PC-3 (cell line): Measurements from ENCODE around the gene BDKRB1. TPM values are rescaled to one million over a fixed set of nuclear protein-coding genes. Genes with fewer than 3 reads are reported as not detected.

Experiments
- ATAC-seq: fragments of 200-7000 bp; cut with Tn5 transposase; 2 replicates; pipeline ENCODE4 v1.9.1; 2020; ENCODE audit warnings: mild to moderate bottlenecking, moderate library complexity
- BruUV-seq: library from RNA; stranded (reverse); fragments of 400-500 nt; replicated peaks from 2 replicates; lab custom pipeline; 2021; lab: Mats Ljungman, UMichigan
- CTCF ChIA-PET: fragments of 300-600 bp; sonication (Branson Sonifier 250); formaldehyde crosslinking; loops from one replicate; lab custom pipeline; 2022; ENCODE audit warnings: antibody characterized with exemption; lab: Charles Lee
- POLR2A ChIA-PET: fragments of 300-600 bp; sonication (Branson Sonifier 250); formaldehyde crosslinking; loops from one replicate; lab custom pipeline; 2022; ENCODE audit warnings: antibody characterized with exemption; ENCODE audit not compliant: unreplicated experiment; lab: Charles Lee
- DNase-seq: peaks from one replicate; pipeline ENCODE4 v3.0.0-alpha.2; 2015
- H2AFZ ChIP-seq: fragments of 300-600 bp; sonication (generic); 2 replicates; pipeline ENCODE4 v1.6.0; 2016; ENCODE audit warnings: antibody characterized with exemption, low read length
- H3F3A ChIP-seq: fragments of 300-600 bp; sonication (generic); one replicate; pipeline ENCODE4 v1.6.0; 2017; ENCODE audit warnings: antibody characterized with exemption, low read length, control low read depth, mild to moderate bottlenecking; ENCODE audit not compliant: unreplicated experiment
- H3K27ac ChIP-seq: fragments of 300-600 bp; sonication (generic); 2 replicates; pipeline ENCODE4 v1.5.1; 2016; ENCODE audit warnings: mild to moderate bottlenecking, low read length
- H3K27me3 ChIP-seq: fragments of 300-600 bp; sonication (generic); 2 replicates; pipeline ENCODE4 v1.6.1; 2016; ENCODE audit warnings: low read length, mixed read lengths
- H3K36me3 ChIP-seq: fragments of 300-600 bp; sonication (generic); 2 replicates; pipeline ENCODE4 v1.6.1; 2016; ENCODE audit warnings: low read depth, mixed run types, low read length, mixed read lengths
- H3K4me1 ChIP-seq: fragments of 300-600 bp; sonication (generic); 2 replicates; pipeline ENCODE4 v1.5.1; 2016; ENCODE audit warnings: low read length; ENCODE audit not compliant: insufficient read depth
- H3K4me2 ChIP-seq: fragments of 300-600 bp; sonication (generic); 2 replicates; pipeline ENCODE4 v1.6.0; 2016; ENCODE audit warnings: low read length
- H3K4me3 ChIP-seq: fragments of 300-600 bp; sonication (generic); 2 replicates; pipeline ENCODE4 v1.5.1; 2016; ENCODE audit warnings: mild to moderate bottlenecking, low read length, mixed read lengths
- H3K79me2 ChIP-seq: fragments of 300-600 bp; sonication (generic); 2 replicates; pipeline ENCODE4 v1.6.1; 2017; ENCODE audit warnings: low read length, mixed read lengths
- H3K9ac ChIP-seq: fragments of 300-600 bp; sonication (generic); 2 replicates; pipeline ENCODE4 v1.6.0; 2016; ENCODE audit warnings: mild to moderate bottlenecking, low read length
- H3K9me2 ChIP-seq: fragments of 300-600 bp; sonication (generic); replicated peaks from 2 replicates; pipeline ENCODE4 v1.6.1; 2016; ENCODE audit warnings: mixed run types, low read length, mixed read lengths
- H3K9me3 ChIP-seq: fragments of 300-600 bp; sonication (generic); 2 replicates; pipeline ENCODE4 v1.6.1; 2016; ENCODE audit warnings: low read length, mixed read lengths
- H4K20me1 ChIP-seq: fragments of 300-600 bp; sonication (generic); 2 replicates; pipeline ENCODE4 v1.6.1; 2016; ENCODE audit warnings: low read length, mixed read lengths
- EZH2 ChIP-seq: fragments of 300-600 bp; sonication (generic); IDR thresholded peaks from one replicate; pipeline ENCODE4 v1.6.1; 2017; ENCODE audit warnings: antibody characterized with exemption, mild to moderate bottlenecking, low read length; ENCODE audit not compliant: unreplicated experiment
- EZH2phosphoT487 ChIP-seq: fragments of 300-600 bp; sonication (generic); IDR thresholded peaks from 2 replicates; pipeline ENCODE4 v1.6.1; 2018; ENCODE audit warnings: mild to moderate bottlenecking, antibody characterized with exemption, low read length, borderline replicate concordance
- intact Hi-C: fragments of 100-400 bp; cut with micrococcal nuclease; formaldehyde crosslinking; loops from 2 replicates; pipeline ENCODE4 v1.9.0; 2023
- total RNA-seq: library from RNA; depleted of rRNA; stranded (reverse); fragments of >200 nt; gene quantifications from 2 replicates; pipeline ENCODE4 v1.2.3, GENCODE V29; 2014
- TF ChIP-seq, protein P1 (sequence below): fragments of 300-600 bp; sonication (generic); conservative IDR thresholded peaks from 2 replicates; pipeline ENCODE4 v1.5.1; 2017; ENCODE audit warnings: antibody characterized with exemption, low read depth, mild to moderate bottlenecking, low read length

BDKRB1 gene
- total RNA-seq, 1 experiment from 2014 or later, result 0.69 TPM

DNA sequence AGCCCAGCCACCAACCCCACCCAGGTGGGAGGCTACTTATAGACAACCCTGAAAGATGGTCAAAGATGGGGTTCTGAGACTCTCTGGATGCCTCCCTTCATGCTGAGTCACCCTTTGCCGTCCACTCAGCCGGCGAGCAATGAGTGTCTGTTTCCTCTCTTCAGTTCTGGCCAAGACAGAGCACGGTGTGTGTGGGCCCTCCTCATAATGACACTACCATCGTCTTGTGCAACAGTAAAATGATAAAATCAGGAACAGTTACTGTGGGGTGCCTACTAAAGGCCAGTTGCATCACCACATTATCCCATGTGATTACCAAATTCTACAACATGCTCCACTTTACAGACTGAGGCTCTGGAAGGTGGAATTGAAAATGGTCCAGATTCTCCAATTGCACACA is 7.0 kb upstream of the BDKRB1 start:
- Histone ChIP-seq H3K9me3 (no peaks in the 10 kb centered on the region), H4K20me1 (no peaks in the 10 kb centered on the region), H3K36me3 (no peaks in the 10 kb centered on the region), H3K79me2 (no peaks in the 10 kb centered on the region), H3K4me3 (no peak overlapping the region), H3K9ac (no peak overlapping the region), H3K4me1 (0 out of 2 replicates have a peak, but pooled peaks cover 7% of the 10 kb centered on the region), H3K27me3 (no peaks in the 10 kb centered on the region; the same call in 1 of the 2 replicates), H3K9me2 (no peaks in the 10 kb centered on the region), H3K4me2 (no peak overlapping the region), H3F3A (no peaks in the 10 kb centered on the region), H3K27ac (no peak overlapping the region), H2AFZ (no peak overlapping the region)
- no TSS peak for BruUV-seq
- ATAC-seq (no peak), DNase-seq (no peak)
- POLR2A ChIA-PET, result no interaction called here
- CTCF ChIA-PET, result no interaction called here
- no peak for TF ChIP-seq EZH2
- no peak for TF ChIP-seq EZH2phosphoT487
- intact Hi-C loops, result no loop called here

DNA sequence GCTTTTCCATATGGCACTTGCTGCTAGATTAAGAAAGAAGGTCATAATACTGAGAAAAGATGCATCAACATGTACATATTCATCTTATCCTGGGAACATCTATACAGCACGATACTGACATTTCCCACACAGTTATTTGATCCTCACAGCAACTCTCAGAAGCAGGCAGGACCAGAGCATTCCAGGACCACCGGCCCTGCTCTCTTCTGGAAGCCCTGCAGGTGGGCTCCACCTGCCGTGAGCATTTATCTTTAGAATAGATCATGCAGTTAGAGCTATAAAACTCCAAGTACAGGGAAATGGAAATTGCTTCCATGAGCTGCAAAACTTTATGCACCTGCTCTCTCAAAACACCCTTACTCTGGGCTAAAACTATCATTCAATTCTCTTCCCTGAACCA is 5.5 kb upstream of the BDKRB1 start:
- no peaks in the 10 kb centered on the region for H3K9me3 ChIP-seq
- no peaks in the 10 kb centered on the region for H3F3A ChIP-seq
- DNase-seq, result no peak
- H3K4me2 ChIP-seq, result no peak overlapping the region
- H3K27me3 ChIP-seq, result peaks cover 5% of the 10 kb centered on the region
- no peaks in the 10 kb centered on the region for H3K79me2 ChIP-seq
- TF ChIP-seq, protein P1, sequence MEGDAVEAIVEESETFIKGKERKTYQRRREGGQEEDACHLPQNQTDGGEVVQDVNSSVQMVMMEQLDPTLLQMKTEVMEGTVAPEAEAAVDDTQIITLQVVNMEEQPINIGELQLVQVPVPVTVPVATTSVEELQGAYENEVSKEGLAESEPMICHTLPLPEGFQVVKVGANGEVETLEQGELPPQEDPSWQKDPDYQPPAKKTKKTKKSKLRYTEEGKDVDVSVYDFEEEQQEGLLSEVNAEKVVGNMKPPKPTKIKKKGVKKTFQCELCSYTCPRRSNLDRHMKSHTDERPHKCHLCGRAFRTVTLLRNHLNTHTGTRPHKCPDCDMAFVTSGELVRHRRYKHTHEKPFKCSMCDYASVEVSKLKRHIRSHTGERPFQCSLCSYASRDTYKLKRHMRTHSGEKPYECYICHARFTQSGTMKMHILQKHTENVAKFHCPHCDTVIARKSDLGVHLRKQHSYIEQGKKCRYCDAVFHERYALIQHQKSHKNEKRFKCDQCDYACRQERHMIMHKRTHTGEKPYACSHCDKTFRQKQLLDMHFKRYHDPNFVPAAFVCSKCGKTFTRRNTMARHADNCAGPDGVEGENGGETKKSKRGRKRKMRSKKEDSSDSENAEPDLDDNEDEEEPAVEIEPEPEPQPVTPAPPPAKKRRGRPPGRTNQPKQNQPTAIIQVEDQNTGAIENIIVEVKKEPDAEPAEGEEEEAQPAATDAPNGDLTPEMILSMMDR, result no peak
- TF ChIP-seq EZH2, result no peak
- ChIA-PET POLR2A (no interaction called here), CTCF (no interaction called here)
- BruUV-seq, result no TSS peak
- 0 out of 2 replicates have a peak, but pooled peaks cover 7% of the 10 kb centered on the region for H3K4me1 ChIP-seq
- no peaks in the 10 kb centered on the region for H3K36me3 ChIP-seq
- no peak overlapping the region for H3K9ac ChIP-seq
- intact Hi-C loops, result no loop called here
- no peak overlapping the region for H3K27ac ChIP-seq
- H2AFZ ChIP-seq, result no peak overlapping the region
- no peaks in the 10 kb centered on the region for H4K20me1 ChIP-seq
- no peak overlapping the region for H3K4me3 ChIP-seq
- ATAC-seq, result no peak
- H3K9me2 ChIP-seq, result no peaks in the 10 kb centered on the region

DNA sequence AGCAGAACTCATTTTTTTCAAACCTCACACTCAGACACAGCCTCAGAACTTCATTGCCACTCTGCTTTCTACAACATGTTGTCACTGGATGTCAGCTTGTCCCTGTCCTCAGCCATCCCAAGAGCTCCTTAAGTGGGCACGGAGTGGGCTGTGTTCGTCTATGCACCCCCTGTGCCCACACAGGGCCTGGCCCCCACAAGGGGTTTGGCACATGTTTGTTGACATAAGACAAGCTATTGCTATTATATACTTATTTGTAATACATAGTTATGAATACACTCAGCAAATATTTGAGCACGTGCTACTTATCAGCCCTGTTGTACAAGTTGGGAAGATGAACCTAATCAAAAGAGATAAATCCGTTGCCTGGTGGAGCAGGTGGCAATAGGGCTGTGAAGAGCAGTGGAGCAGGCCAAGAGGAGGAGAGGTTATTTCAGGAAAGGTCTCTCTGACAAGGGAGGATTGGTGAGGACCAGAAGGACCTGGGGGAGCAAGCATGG is 4.3 kb upstream of the BDKRB1 start:
- Histone ChIP-seq H3K4me1 (0 out of 2 replicates have a peak, but pooled peaks cover 7% of the 10 kb centered on the region), H4K20me1 (no peaks in the 10 kb centered on the region), H3K9me3 (no peaks in the 10 kb centered on the region), H3K36me3 (no peaks in the 10 kb centered on the region), H3K79me2 (no peaks in the 10 kb centered on the region), H3K4me2 (no peak overlapping the region), H3K4me3 (no peak overlapping the region), H3K9me2 (no peaks in the 10 kb centered on the region), H3K27me3 (peaks cover 12% of the 10 kb centered on the region), H3K9ac (no peak overlapping the region), H2AFZ (no peak overlapping the region), H3K27ac (no peak overlapping the region), H3F3A (no peaks in the 10 kb centered on the region)
- no peak for ATAC-seq
- no peak for DNase-seq
- intact Hi-C loops, result no loop called here
- CTCF ChIA-PET, result no interaction called here
- POLR2A ChIA-PET, result no interaction called here
- no peak for TF ChIP-seq EZH2
- TF ChIP-seq, protein P1, result no peak
- TF ChIP-seq EZH2phosphoT487, result no peak
- no TSS peak for BruUV-seq
